Fibroblast of skin of back (primary cell): ENCODE measurements around the gene PPFIA2.
A peak's percentile ranks its signal among the peaks of the same experiment; 100 is the strongest.
"Not testable (repeated sequence)": the region's sequence is repeated elsewhere in the genome, so short reads cannot be mapped to it uniquely, and the experiment has no call there.

Experiments
- DNase-seq: peaks from one replicate; pipeline ENCODE4 v3.0.0-alpha.2; 2013

The PPFIA2 gene

DNA sequence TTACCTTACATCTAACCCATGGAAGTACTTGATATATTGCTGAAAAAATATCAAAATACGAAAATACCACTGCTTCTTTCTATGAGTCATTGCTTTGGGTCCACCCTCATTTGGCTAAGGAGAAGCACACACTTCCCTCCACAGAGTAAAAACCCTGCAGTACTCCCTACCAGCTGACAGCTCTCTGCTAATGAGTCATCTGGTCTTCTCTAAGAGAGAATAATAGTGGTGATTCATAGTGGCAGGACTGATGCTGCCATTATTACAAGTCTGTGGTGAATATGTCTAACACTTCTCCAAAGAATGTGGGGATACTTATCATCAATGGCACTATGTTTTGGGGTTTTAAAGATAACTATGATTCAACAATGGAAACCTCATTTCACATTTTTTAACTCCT, 90.7 kb downstream of the PPFIA2 start:
- DNase-seq = peak; percentile 94

DNA sequence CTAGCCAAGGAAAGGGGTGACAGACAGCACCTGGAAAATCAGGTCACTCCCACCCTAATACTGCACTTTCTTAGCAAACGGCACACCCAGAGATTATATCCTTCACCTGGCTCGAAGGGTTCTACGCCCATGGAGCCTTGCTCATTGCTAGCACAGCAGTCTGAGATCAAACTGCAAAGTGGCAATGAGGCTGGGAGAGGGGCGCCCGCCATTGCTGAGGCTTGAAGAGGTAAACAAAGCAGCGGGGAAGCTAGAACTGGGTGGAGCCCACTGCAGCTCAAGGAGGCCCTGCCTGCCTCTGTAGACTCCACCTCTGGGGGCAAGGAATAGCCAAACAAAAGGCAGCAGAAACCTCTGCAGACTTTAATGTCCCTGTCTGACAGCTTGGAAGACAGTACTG, 99.8 kb downstream of the PPFIA2 start:
- not testable (repeated sequence) for DNase-seq

DNA sequence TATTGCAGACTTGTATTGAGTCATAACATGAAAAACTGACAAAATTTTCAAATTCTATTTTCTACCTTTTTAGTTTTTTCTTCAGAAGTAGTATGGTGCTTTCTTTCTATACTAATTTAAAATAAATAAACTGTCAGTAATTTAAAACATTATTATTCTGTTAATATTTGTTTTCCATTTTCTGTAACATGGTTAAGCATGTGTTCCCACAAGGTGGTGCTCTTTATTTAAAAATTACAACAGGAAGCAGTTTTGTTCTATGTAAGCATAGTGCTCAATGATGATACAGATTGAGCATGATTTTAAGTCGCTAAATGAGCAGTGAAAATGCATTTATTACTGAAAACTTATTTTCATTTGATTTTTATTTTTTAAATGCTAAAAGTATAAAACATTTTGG, 114.6 kb downstream of the PPFIA2 start:
- peak; percentile 51 for DNase-seq

DNA sequence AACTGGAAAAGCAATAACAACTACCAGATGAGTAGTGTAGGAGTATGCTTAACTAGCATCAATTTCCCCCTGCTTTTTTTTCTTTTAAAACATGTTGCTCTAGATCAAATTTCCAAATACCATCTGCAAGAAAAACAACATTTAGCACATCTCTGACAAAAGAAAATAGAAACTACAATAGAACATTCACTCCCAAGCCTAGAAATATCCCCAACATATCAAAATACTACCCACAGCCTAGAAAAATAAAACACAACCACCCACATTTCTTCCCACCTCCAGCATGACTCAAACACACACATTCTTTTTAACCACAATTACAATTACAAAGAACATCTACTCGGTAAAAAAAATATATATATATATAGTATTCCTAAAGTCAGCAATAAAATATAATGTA, 120.0 kb downstream of the PPFIA2 start:
- DNase-seq = peak; percentile 48

DNA sequence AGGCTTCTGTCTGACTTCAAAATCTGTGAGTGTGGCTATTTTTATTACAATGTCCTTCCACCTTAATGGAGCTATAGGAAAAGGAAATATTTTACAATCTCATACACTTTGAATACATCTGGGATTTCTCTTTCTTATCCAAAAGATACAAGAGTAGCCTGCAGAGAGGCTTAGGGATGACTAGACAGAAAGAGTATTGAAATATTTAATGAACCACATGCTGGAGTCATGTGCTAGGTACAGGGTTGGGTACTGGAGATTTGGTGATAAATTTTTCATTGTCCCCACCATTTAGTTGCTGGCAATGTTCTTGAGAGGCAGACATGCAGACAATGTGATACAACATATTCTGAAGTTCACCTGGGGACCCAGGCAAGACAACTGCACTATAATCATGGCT, 126.0 kb downstream of the PPFIA2 start:
- DNase-seq = no peak

DNA sequence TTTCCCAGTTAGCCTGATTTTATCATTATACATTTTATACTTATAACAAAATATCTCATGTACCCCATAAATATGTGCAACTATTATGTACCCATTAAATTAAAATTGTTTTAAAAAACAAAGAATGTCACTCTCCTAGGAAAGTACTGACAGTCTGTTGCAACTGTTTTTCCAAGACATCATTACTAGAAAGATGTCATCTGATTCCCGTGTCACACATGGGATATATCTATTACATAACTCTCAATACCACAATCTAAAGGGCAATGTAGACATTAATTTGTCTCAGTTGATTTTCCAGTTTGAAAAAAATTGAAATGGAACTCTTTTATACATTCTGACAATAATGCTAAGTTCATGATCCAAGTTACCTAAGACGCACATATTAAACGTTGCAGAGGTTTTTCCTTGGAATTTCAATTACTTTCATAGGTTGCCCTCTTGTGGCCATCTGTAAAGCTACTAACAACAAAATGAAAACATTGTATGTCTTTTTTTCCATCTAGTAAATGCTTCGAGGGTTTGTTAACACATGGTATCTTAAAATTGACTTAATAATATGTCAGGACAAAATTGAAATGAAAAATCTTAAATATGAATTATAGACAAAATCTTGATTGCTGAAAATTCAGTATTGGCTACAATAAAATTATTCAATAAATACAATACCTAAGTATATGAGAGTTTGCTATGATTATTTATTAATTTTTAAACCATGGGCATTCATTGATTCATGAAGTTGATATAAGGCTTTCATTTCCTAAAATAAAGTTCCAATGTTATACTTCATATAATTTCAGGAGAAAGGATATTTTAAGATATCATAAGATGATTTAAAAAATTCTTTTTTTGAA, 131.6 kb downstream of the PPFIA2 start:
- DNase-seq = peak; percentile 55

DNA sequence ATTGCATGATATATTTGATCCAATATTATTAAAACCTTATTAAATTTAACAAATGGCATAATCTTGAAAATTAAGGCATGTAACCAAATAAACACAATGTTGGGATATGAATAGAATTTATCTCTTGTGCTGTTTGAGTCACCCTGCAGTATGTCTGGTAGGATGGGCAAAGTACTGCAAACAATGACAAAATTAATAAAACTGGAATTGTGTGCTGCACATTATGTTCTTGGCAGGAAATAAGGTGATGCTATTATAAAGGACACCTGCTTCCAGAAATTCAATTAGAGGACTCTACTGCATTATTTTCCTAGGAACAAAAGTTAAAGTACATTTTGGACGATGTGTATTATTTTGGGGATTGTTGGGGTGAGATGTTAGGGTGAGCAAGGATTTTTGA, 132.7 kb downstream of the PPFIA2 start:
- DNase-seq = no peak

DNA sequence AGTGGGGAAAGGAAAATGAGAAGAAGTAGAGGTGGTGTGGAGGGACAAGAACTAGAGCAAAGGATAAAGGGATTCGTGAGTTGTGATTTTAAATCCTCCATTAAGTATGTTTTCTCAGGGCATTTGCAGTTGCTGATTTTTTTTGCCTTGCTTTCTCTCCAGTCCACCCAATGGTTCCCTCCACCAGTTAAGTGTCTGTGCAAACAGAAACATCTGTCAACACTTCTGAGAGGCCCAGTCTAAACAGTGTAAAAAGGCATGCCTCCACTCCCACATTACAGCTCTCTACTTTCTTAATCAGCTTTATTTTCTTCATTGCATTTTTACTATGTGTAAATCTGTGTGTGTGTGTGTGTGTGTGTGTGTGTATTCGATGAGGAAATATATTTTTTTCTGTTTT, 141.2 kb downstream of the PPFIA2 start:
- no peak for DNase-seq

DNA sequence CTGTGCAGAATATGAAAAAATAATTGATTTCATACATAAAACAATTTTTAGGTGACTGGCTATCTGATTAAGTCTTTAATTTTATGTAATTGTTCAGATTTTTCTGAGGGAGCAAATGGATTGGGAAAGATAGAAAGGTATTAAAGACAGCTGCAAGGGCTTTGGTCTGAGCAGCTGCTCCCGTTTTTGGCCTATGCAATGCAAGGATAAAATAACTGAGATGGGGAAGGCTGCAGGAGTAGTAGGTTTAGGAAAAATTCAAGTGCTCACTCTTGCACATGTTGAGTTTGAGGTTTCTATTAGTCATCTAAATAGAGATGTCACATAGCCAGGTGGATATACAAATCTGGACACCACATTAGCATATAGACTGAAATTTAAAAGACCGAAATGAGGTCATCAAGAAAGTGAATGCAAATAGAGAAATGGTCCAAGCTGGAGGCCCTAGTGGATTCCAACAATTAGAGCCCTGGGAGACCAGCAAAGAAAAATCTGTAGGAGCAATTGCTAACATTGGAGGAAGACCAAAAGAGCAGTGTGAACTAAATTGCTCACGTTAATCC, 144.0 kb downstream of the PPFIA2 start:
- DNase-seq = no peak

DNA sequence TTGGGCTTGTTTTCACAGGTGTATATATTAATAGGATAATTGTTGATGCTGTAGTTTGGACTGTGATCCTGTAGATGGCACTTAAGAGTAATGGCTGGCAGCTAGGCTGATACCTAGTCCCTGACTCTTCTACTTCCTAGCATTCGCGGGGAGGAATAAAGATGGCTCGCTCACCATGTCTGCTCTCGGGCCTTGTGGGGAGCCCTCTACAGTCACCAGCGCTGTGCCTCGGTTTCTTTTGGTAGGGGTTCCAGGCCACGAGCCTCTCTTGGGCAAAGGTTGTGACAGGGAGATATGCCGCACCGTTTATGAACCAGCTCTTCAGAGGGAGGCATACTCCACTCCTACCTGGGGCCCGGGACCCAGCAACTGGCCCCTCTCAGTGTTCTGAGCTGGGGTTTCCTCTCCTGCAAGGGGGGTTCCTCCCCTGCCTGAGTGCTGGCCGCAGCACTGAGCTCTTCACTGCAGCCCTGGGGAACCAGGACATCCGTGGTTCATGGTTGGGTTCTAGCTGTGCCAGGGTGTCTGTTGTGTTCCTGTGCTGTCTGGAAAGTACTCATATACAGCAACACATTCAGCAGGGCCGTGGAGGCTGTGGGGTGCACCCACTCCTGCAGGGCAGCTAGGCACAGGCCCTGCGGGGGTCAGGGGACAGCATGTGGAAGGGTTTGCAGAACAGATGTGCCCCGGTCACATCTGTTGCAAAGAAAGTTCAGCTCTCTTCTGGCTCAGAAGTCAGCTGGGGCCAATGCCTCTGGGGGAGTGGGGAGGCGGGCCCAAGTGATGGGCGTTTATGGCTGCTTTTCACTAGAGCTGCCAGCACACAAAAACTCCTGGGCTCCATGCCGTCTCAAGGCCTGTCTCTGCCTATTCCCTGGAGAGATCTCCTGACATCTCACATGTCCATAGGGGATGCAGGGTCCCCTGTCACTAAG, 147.9 kb downstream of the PPFIA2 start:
- no peak for DNase-seq

DNA sequence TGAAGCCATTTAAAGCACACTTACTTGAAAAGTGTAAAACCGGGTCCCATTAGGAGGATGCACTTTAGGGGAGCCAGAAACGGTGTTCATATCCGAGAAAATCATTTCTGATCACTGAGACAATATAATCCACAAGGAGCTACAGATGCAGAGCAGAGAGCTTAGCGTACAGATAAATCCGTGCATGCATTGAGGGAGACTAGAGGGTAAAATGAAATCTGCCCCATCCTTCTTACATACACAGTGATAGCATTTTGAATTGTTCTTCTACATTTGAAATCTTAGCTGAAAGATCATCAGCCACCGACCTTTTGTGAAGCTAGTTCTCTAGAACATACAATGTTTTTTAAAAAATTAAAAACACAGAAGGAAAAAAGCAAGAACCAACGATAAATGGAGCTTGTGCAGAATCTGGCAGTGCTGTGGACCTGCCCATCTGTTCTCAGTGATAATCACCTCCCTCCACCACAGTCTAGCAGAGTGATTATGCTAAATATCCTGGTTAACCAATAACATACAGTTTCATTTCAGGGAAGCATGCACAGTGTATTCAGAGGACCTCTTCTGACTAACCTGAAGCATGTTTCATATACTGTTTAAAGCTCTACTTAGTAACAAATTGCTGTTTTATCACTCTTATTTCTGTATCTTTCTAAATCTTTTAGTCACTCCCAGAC, 161.1 kb downstream of the PPFIA2 start:
- DNase-seq = no peak

DNA sequence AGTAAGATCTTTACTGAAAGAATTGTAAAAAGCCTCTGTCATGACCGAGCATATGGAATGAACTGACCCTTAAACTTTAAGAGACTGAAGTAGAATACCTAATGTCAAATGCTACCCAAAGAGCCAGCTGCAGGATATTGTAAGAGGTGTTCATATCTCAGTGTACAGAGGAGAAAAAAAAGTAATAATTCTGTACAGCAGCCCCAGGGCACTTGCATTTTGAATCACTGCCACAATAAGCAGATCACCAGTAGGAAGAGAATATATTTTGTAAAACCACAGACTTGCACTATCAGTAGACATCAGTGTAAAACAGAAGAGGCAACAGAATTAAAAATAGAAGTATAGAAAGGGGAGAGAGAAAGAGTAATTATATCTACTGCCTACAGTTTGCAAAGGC, 162.6 kb downstream of the PPFIA2 start:
- DNase-seq = no peak

DNA sequence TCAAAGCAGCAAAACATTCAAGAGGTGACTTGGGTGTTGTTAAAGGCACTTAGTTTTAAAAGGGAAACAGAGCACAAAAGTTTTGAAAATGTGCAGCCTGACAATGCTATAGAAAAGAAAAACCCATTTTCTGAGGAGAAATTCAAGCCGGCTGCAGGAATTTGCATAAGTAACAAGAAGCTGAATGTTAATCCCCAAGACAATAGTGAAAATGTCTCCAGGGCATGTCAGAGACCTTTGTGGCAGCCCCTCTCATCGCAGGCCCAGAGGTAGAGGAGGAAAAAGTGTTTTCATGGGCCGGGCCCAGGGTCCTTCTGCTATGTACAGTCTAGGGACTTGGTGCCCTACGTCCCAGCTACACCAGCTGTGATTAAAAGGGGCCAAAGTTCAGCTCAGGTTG, 167.9 kb downstream of the PPFIA2 start:
- DNase-seq = no peak

DNA sequence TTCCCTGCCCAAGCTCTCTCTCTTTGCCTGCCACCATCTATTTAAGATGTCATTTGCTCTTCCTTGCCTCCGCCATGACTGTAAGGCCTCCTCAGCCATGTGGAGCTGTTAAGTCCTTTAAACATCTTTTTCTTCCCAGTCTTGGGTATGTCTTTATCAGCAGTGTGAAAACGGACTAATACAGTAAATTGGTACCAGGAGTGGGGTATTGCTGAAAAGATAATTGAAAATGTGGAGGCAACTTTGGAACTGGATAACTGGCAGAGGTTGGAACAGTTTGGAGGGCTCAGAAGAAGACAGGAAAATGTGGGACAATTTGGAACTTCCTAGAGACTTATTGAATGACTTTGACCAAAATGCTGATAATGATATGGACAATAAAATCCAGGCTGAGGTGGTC, 168.4 kb downstream of the PPFIA2 start:
- DNase-seq = not testable (repeated sequence)

DNA sequence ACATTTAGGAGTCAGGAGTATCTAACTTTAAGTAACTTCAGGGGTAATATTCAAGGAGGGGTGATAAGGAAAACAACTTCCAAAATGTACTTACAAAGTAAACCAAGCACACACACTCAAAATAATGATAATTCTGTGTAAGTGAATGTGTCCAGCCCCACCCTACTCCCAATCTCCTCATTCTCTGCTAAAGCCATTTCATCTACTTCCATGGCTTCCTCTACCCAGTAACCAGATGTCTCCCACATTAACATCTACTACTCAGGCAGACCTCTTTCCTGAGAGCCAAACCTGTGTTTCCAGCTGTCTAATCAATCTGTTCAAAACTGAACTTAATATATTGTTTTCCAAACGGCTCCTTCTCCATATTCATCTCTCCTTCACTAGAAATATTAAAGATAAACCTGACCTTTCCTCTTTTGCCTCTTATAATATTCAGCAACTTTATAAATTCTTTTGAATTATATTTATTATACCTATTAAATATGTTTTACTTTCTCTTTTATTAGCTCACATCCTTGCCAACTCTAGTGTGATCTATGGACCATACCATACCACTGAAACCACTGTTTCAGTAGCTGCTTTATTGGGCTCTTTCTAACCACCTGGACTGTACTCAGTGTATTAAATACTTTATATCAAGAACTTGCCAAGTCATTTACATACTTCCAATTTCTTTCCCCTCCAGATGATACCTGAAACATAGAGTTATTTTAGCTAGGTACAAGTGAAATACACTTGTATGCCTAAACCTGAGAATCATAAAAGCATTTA, 170.7 kb downstream of the PPFIA2 start:
- DNase-seq = no peak

DNA sequence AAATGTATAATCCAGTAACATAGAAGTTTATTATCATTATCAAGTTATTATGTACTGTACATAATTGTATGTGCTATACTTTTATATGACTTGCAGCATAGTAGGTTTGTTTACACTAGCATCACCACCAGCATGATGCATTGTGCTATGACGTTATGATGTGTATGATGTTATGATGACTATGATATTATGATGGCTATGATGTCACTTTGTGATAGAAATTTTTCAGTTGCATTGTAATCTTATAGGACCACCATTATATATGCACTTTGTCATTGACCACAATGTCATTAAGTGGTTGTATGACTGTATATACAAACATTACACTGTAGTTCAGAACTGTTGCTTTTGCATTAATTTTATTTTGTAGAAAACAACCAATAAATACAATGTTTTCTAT, 173.4 kb downstream of the PPFIA2 start:
- no peak for DNase-seq

DNA sequence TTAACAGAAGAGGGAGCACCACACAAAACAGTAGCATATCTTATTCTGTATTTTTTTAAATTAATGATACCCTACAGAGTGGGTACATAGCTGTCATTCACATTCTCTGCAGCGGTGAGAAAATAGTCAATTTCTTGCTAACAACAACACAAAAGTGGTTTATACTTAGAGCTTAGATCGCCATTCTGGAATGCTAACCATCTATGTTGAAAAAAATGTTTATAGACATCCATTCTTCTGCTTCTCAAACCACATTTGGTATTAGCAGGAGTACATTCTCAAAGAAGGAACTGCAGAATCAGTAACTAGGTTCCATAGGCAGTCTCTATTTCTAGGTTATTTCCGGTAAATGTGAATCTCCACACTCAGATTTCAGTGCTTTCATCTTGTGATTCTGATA, 185.9 kb downstream of the PPFIA2 start:
- peak; percentile 81 for DNase-seq

DNA sequence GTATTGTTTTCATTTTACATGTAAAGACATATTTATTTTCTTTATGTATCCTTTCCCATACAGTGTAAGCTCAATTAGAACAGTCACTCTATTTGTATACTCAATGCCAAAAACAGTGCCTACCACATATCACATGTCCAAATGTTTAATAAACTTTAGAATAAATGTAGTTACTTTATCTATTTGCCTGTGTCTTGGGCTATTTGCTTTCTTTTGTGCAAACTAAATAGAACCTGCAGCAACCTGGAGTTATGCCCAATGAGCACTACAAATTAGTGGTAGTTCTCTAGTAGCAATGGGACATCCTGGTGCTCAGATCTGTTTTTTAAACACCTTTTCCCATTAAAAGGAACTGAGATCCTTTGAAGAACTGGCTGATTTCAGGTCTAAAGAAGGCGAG, 186.7 kb downstream of the PPFIA2 start:
- DNase-seq = no peak

DNA sequence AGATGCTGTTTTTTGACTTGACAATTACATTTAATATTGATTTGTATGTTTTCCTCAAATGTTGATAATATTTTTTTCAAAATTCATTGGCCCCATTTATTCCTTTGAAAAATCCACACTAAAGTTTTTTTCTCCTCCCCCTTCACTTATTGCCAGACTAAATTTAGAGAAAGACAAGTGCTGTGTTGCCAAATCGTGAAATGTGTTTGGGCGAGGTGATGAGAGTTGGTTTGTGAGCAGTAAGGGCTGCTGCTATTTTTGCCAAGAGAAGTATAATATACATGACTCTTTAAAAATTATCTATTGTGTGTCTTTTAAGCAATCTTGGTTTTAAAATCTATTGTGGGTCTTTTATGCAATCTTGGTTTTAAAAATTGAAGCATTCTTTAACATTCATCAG, 188.9 kb downstream of the PPFIA2 start:
- no peak for DNase-seq

DNA sequence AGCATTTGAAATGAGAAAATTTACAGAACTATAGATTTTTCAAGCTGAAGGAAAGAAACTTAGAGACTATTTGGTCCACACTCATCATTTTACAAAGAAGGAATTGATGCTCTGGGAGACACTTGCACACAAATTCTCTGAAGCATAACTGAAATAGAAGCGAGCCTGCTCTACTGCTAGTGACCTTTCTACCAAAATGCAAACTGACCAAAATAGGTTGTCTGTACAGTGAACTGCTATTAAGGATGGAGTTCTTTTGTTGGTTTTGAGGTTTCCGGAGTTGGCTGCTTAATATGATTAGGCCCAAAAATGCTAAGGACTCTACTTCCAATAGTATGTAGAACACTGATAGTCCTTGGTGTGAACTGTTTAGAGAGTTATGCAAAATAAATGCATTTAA, 194.9 kb downstream of the PPFIA2 start:
- DNase-seq = no peak

DNA sequence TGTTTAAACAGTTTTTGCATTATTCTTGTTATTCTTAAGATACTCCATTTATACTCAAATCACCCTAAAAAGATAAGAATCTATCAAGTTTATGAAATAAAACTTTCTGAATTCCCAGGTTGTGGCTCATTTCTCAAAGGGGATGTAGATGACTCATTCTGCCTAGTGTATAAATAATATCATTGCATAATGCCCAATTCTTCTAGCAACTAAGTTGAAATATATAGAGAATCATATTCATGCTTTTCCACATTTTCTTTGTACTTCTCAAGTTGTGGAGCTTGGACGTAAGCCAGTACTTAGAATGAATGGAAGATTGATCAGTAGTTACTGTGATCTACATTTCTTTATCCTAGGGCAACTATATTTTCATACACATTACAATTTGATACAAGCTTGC, 201.1 kb downstream of the PPFIA2 start:
- peak; percentile 64 for DNase-seq

DNA sequence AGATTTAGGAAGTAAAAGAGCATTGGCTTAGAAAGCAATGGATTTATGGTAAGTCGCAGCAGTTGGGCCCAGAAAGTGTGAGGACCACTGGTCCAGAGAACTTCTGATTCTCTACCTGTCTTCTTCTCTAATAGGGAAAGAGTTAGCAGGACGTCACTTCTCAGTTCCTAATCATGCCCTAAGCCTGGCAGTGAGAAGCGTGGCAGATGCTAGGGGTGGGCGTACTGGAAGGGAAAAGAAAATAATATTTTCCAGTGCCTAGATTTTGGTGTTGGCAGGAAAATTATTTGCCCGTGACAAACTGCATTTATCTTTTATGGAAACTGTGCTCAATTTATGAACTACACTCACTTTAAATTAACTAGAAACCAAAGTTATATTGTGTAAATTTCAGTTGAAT, 212.3 kb downstream of the PPFIA2 start:
- DNase-seq = no peak
